ENCODE results near the gene HNRNPA3.
"Not testable (repeated sequence)": the region's sequence is repeated elsewhere in the genome, so short reads cannot be mapped to it uniquely, and the experiment has no call there.

The HNRNPA3 gene

DNA sequence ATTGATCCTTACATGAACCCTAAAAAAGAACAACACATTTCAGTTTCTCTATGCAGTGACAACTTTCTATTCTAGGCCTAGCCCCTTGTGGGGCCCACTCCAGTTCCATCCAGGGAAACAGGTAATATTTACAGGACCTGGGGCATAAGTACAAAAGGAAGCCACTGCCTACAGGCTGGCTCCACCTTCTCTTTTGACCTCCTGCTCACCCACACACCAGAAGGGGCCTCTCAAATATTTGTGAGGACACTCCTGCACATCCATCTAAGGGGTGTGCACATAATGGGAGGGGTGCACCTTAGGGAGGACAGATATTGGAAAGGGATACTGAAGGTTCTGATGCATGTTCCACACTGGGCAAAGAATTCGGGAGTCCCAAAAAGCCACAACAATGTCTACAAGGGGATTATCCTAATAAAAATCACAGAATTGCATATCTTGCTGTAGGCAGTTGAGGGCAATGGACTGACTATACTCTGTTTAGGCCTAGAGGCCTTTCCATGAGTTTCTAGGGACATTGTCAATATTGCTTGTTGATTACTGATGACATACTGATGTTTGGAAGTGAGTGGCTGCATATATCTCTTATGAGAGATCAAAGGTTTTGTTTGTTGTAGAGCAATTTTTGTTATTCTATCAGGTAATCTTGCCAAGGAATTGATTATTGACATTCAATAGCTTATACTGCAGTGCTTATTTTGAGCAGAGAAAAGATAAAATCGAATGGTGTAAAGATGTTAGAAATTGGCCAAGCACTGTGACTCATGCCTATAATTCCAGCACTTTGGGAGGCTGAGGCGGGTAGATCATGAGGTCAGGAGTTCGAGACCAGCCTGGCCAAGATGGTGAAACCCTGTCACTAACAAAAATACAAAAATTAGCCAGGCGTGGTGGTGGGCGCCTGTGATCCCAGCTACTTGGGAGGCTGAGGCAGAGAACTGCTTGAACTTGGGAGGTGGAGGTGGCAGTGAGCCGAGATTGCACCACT is 23.8 kb upstream of the HNRNPA3 start:
- no peak for FAIRE-seq

- no peak for FAIRE-seq
Observed at GRCh38 chr2:177190941-177191340, 21.7 kb upstream of the HNRNPA3 start.

DNA sequence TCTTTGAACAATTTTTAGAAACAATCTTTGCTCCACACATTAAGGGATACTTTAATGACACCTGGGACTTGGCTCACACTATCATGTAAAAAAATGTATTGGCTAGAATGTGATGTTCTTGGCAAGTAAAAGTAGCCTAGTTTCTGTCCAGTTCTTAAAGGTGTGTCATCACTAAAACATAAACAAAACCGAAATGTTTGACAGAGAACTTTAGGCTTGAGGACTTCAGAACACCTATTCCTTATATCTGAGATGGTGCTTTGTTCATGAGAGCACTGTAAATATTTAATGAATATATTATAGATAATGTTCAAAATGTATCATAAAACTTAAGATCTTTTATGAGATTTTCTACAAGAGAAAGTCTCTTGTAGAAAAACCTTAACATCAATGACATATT is 19.8 kb upstream of the HNRNPA3 start:
- no peak for FAIRE-seq

DNA sequence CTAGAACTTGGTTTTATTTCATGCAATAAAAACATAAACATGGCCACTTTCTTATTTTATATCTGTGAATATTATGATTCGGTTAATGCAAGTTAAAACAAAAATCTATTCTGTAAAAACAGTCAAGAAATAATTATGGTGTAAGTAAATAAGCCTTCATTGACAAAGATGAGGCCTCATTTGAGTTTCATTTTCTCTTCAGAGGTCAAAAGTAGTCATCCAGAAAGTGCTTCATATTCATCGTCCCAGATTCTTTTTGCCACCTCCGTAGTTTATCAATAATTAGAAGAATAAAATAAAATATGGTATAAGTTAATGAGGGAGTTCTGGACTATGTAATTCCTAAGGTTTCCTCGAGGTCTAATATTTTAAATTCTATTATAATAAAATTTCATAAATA is 19.4 kb upstream of the HNRNPA3 start:
- no peak for FAIRE-seq

DNA sequence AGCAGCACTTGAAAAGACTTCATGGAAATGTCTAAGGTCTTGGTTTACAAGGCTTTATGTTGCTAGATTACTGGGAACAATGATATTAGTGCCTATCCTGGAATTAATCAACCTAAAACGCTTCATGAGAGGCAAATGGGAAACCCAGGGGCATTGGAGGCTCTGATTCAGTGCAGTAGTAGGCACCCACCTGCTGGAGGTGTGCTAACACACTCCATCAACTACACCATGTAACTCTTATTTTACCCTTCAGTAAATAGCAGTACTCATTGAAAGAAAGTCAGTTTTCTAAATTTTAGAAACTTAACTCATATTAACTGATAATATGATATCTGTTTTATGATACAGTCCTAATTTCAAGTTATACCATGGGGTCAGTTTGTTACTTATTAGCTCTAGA is 17.4 kb upstream of the HNRNPA3 start:
- FAIRE-seq, result no peak

- not testable (repeated sequence) for FAIRE-seq
Observed at GRCh38 chr2:177200419-177200818, 12.2 kb upstream of the HNRNPA3 start.

- no peak for FAIRE-seq
Observed at GRCh38 chr2:177201919-177202346, 10.7 kb upstream of the HNRNPA3 start.

- FAIRE-seq, result no peak
Observed at GRCh38 chr2:177204417-177204816, 8.2 kb upstream of the HNRNPA3 start.

- no peak for FAIRE-seq
Observed at GRCh38 chr2:177207101-177207500, 5.5 kb upstream of the HNRNPA3 start.

GRCh38 chr2:177211169-177211568 is 1.4 kb upstream of the HNRNPA3 start:
- FAIRE-seq, result no peak

GRCh38 chr2:177211576-177212105 is 953 bp upstream of the HNRNPA3 start:
- FAIRE-seq, result peak; percentile 53

GRCh38 chr2:177212891-177213856 is 580 bp downstream of the HNRNPA3 start:
- no peak for FAIRE-seq

DNA sequence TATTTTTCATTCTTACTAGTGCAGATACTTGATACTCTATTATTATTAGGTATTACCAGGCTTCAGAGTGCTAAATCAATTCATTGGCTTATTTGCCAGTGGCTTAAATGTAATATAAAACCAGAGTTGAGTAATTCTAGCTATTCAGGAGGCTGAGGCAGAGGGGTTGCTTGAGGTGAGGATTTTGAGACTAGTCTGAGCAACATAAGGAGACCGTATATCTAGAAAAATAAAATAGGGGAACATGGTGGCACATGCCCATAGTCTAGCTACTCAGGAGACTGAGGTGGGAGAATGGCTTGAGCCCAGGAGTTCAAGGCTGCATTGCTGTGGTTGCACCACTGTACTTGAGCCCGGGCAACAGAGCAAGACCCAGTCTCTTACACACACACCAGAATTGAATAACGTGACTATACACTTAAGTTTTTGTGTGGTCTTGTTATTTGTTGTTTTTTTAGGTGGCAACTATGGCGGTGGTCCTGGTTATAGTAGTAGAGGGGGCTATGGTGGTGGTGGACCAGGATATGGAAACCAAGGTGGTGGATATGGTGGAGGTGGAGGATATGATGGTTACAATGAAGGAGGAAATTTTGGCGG is 4.8 kb downstream of the HNRNPA3 start:
- FAIRE-seq, result no peak

DNA sequence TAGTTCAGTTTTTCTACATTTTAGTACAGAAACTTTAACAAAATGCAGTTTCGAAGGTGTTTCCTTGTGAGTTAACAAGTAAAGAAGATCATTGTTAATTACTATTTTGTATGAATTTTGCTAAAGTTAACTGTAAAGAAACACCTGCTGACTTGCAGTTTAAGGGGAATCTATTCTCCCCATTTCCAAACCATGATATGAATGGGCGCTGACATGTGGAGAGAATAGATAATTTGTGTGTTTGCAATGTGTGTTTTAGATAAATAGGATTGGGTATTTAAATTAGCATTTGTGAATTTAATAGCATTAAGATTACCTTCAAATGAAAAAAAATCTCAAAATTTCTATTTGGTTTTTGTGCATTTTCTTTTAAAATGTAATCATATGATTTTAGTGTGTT is 7.2 kb downstream of the HNRNPA3 start:
- not testable (repeated sequence) for FAIRE-seq

DNA sequence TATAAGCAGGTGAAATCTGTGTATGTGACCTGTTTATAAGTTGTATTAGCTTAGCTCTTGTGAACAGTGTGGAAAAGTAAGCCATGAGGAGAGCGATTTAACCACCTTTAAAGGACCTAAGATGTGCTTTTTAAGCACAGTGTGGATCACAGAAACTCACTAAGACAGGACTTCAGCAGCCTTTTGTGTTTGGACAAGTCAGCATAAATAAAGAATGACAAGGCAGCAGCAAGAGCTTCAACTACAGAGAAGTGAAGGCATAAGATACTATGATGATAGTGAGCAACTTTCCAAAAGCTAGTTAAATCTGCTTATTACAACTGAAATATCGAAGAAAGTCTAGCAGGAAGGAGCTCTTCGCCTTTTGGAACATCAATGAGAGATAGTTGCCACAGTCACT is 8.9 kb downstream of the HNRNPA3 start:
- no peak for FAIRE-seq

DNA sequence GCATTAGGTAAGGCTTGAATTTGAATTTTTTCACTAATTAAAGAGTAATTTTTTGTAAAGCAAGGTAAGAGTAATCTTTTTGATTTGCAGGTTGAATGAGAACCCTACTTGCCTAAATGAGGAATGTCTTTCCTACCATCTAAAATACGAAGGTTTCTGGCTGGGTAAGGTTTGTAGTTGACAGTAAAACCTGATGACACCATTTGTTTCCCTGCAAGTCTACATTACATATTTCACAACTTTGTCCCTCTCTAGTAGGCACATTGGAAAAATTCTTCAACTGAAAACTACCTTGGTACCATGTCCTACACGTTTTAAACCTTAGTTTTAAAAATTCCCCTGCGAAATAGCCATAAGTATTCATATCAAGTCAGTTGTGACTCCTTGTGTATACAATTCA is 9.4 kb downstream of the HNRNPA3 start:
- no peak for FAIRE-seq

DNA sequence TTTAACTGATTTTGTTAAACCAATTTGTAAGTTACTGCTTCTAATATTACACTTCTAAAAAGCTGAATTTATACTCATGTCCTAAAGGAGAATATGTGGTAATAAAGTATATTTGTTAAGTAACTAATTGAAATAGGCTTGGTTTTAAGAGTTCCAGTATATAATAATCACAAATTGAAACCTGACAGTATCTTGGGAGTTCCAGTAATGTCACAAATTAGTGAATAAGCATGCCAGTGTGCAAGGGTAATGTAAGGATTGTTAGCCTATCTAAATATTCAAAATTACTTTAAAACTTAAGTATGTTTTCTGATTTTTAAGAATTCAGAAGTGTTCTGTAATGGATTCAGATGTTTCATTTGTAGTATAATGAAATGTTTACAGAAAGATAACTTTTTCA is 10.8 kb downstream of the HNRNPA3 start:
- not testable (repeated sequence) for FAIRE-seq

GRCh38 chr2:177225965-177226360 is 13.4 kb downstream of the HNRNPA3 start:
- FAIRE-seq, result no peak

DNA sequence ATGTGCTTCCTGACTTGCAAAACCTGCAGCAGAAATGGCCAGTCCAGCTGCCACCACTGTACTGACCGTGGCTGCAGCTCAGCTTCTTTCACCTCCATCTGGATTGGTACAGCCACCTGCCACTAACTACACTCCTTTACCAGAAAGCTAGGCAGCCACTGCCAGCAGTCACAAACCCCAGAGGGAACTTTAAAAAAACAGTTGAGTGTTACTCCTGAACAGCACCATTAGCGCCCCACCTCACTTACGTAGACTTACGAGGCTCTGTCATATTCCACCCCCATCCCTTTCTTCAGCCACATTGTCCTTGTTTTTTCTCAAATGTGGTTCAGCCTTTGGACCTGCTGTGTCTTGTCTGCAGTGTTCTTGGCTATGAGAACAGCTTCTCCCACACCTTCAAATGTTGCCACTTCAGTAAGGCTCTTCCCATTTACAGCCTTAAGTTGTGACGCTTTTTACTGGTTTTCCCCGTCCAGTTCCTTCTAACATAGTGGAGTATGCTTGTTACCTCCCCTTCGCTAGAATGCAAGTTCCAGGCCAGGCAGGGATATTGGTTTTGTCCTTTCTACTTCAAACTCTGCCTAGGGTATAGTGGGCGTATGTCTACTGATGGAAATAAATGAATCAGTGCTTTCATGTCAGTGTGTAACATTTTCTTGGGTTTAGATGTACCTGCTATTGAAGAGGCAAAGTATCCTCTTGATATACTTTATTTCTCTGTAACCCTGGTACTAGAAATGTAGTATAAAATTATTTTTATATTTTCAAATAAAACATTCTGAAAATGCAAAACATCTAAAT is 17.0 kb downstream of the HNRNPA3 start:
- peak; percentile 66 for FAIRE-seq

GRCh38 chr2:177231270-177231669 is 18.7 kb downstream of the HNRNPA3 start:
- no peak for FAIRE-seq

DNA sequence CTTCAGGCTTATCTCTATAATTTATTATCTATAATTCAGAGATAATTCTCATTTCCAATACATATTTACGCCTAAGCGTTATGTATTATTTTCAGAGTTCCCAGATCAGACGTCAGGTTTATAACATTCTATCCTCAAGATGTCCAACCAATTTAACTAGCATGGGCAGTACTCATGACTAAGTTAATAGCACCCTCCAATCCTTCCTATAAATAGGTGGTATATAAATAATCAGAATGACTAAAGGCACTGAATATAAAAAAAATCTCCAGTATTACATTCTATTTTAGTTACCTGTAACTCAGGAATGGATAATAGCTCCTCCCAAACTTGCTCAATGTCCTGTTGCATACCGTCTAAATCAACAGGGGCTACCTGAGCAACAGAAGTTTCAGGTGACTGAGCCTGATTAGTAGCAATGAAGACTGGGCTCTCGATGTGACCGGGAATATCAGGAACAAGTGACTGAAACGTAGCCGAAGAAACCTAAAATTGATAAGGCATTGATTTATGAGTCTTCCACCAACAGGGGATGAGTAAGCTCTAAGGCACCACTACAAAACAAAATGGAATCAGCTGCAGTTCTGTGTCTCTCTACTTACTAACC is 19.6 kb downstream of the HNRNPA3 start:
- FAIRE-seq, result no peak

Measured in islet of Langerhans (tissue), 1 donor.